GM10847 (cell line): Measurements from ENCODE around the gene KHNYN.

Experiments used
- POLR2A ChIP-seq: IDR thresholded peaks from 2 replicates; pipeline ENCODE4 v1.6.1; 2011; ENCODE audit not compliant: insufficient read length; ENCODE audit errors: extremely low read depth

Gene KHNYN

DNA sequence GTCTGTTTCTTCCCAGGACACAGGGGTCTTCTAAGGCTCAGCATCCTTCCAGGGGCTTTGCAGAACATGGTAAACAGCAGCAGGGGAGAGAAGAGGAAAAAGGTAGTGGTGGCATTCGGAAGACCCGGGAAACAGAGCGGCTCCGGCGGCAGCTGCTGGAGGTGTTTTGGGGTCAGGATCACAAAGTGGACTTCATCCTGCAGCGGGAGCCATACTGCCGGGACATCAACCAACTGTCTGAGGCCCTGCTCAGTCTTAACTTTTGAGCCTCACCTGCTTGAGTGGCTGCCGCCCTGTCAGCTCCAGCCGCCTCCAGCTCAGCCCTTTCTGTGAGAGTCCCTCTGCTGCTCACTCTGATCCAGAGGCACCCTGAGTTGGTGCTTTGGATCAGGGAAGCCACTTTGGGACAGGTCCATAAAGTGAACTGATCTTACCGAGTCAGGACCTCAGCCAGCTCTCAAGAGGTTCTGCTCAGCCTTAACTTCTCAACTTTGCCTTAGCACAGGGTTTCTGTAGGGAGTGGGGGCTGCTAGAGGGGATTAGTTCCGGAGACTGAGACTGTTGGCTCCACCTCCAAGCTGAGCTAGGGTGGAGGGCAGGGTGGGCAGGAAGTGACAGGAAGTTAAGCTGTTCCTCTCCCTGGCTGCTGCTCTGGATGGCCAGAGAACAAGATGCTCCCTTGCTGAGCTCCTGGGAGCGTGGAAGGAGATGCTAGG lies 7.4 kb downstream of the KHNYN start:
- TF ChIP-seq POLR2A: no peak

DNA sequence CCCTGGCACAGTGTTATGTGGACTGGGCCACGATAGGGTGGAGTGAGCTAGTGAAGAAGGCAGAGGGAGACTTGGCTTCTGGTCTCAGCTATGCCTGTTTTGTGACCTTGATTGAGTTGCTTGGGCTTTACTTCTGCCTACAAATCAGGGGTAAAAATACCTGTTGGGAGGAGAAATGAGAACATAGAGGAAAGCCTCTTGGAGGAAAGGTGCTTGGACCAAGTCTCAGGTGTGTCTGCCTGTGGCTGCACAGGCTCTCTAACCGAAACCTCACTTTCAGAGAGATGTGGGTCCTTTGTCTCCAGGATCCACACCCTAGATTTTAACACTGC lies 7.9 kb downstream of the KHNYN start:
- no peak for TF ChIP-seq POLR2A

- TF ChIP-seq POLR2A: no peak
These were observed 8.7 kb downstream of the KHNYN start for GRCh38 chr14:24438223-24439097.

- TF ChIP-seq POLR2A: no peak
These were observed 9.5 kb downstream of the KHNYN start for GRCh38 chr14:24439257-24439656.

GRCh38 chr14:24439830-24440605 lies 10.3 kb downstream of the KHNYN start:
- TF ChIP-seq POLR2A: no peak

- no peak for TF ChIP-seq POLR2A
These were observed 11.0 kb downstream of the KHNYN start for GRCh38 chr14:24440606-24441399.

DNA sequence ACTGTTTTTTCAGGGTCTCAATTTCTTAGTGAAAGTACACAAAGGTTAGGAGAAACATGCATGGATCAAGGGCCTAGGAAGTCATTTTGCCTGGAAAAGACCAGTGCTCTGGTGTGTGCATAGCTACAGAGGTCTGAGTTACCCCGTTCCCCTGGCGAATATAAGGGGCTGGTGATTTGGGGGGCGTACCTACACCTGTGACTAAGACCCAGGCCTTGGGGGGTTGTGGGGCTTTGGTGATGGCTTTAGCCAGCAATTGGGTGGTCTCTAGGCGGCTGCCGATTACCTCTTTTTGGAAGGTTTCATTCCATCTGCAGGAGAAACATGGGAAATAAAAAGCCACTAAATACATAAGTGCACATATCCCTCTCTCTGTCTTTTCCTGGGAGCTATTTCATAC lies 11.7 kb downstream of the KHNYN start:
- no peak for TF ChIP-seq POLR2A

GRCh38 chr14:24441904-24442239 lies 12.1 kb downstream of the KHNYN start:
- no peak for TF ChIP-seq POLR2A

GRCh38 chr14:24442240-24443052 lies 12.7 kb downstream of the KHNYN start, which contains the start of gene SDR39U1:
SDR39U1 (minus strand) TSS chr14:24442776; CDS start chr14:24442769, 7 bp downstream.
- TF ChIP-seq POLR2A: peak; percentile 65

DNA sequence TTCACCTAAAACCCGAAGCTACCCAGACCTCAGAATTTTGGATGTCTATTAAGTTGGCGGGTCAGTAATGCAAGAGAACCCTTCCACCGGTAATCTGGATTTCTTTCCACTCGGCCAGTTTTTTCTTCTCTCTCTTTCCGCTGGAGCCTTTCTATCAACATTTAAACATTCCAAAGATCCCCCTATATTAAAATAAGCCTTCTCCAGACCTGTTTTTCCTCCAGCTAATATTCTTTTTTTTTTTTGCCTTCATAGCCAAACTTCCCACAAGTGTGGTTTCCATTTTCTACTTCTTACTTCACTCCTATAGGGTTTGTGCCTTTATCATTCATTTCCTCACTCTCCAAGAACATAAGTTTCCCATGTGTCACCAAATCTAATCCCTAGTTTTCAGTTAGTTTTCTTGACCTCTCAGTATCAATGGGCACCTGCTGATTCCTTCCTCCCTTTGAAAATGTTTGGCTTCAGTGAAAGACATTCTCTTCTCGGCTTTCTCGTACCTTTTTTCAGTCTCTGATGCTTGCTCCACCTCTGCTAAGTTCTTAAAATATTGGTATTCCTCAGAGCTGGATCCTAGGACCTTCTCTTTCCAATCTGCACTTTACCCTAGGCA lies 13.4 kb downstream of the KHNYN start:
- TF ChIP-seq POLR2A: no peak

GRCh38 chr14:24456980-24457379 lies 27.2 kb downstream of the KHNYN start:
- no peak for TF ChIP-seq POLR2A

DNA sequence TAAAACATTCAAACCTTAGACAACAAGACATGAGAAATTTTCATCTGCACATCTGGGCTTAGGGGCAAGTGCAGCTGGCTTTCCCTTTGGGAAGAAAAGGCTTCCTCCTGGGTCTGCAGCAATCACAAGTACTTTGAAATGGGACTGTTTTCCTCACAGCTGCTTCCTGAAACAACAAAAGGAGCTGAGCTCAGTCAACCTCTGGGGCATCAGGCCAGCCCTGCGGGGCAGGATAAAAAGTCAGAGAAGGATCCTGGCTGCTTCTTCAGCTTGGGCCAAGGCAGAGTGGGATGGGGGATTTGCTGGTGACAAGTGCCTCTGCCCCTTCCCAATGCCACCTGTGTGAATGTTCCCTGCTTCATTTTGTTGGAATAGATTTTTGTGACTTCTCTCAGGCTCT lies 29.0 kb downstream of the KHNYN start:
- TF ChIP-seq POLR2A: no peak

DNA sequence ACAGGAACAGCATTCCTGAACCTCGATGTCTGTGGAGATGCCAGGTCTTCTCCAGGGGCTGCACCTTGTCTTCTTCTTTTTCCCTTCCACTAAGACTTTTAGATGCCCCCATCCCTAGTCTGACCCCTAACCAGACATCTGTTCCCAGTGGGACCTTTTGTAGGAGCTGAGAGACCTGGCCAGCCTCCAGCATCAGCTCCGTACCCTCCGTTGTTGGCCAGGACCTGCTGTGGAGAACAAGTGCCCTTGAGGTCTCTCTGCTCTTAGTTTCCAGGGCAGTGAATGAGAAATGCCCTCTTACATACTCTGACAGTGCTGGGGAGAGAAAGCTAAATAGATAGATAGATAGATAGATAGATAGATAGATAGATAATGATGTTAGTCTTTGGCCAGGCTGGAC lies 29.6 kb downstream of the KHNYN start:
- TF ChIP-seq POLR2A: no peak

GRCh38 chr14:24461336-24461735 lies 31.6 kb downstream of the KHNYN start:
- no peak for TF ChIP-seq POLR2A
